Esophagus squamous epithelium (tissue), 4 donors: ENCODE results near the gene MYO1D.

Experiments
- CTCF ChIP-seq, 6 experiments: fragments of 450-650 bp in 4 of 6; fragments of 200-600 bp in 2 of 6; sonication (generic) in 2 of 6; IDR thresholded peaks; one replicate each; pipeline ENCODE4 v1.5.1; 2016 to 2019; ENCODE audit warnings: antibody characterized with exemption in 6 of 6, mild to moderate bottlenecking in 4 of 6, moderate library complexity in 4 of 6
- POLR2A ChIP-seq, 4 donors: fragments of 450-650 bp; IDR thresholded peaks; one replicate each; pipeline ENCODE4 v1.6.1; 2017; ENCODE audit warnings: antibody characterized with exemption in 4 of 4, mild to moderate bottlenecking in 4 of 4, moderate library complexity in 3 of 4

DNA sequence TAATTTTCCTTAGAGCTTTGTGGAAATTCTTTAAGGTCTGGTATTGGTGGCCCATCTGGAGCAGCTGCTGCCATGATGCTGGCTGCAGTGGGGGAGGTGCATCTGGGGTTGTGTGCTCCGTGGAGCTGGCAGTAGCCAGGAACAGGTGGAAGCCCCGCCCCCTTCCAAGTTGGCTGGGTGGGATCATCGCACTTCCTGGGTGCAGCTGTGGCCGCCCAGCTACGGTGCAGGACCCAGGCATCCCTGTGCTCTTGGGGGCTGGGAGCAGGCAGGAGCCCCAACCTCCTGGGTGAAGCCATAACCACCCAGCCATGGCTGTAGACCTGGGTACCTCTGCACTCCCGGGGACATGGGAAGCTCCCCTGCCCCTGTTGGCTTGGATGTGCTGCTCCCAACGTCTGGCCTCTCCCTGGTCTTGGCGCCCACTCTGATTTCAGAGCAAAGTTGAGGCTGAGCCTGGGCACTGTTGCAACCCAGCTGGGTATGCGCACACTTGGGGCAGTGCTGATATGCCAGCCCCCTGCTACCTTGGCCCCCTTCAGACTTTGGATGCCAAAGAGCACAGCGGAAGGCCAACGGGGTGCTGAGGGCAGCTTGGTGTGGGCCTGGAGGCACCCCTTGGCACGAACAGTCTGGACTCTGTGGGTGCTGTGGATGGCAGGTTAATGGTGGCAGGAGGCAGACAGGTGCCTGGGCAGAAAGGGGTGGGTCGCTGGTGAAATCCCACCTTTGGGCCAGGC is 145.2 kb downstream of the MYO1D start:
- TF ChIP-seq CTCF (IDR thresholded peaks at IDR 0.05) (no peak), POLR2A (IDR thresholded peaks at IDR 0.05) (no peak)
